ENCODE measurements around the gene DAPK1. TPM values are rescaled to one million over a fixed set of nuclear protein-coding genes. Genes with fewer than 3 reads are reported as not detected.

The DAPK1 gene
- total RNA-seq, 1 donor from 2014 or later, result 168 TPM

GRCh38 chr9:87540444-87541105, 42.9 kb downstream of the DAPK1 start:
- no peak overlapping the region for H3K27ac ChIP-seq
- H3K4me3 ChIP-seq, result no peak overlapping the region
- H3K9me3 ChIP-seq, result no peaks in the 10 kb centered on the region
- TF ChIP-seq CTCF (IDR thresholded peaks at IDR 0.05), result no peak
- H3K36me3 ChIP-seq, result peaks cover 23% of the 10 kb centered on the region
- H3K4me1 ChIP-seq, result no peaks in the 10 kb centered on the region
- no peak for DNase-seq
- intact Hi-C loops (cut with DNase I), result no loop called here
- H3K27me3 ChIP-seq, result no peaks in the 10 kb centered on the region
- ATAC-seq, result no peak

- TF ChIP-seq CTCF (IDR thresholded peaks at IDR 0.05), result no peak
- Histone ChIP-seq H3K4me3 (no peak overlapping the region), H3K27ac (no peak overlapping the region), H3K36me3 (peaks cover 23% of the 10 kb centered on the region), H3K9me3 (no peaks in the 10 kb centered on the region), H3K4me1 (peaks cover 5% of the 10 kb centered on the region), H3K27me3 (no peaks in the 10 kb centered on the region)
- DNase-seq (no peak), ATAC-seq (no peak)
- intact Hi-C loops (cut with DNase I), result no loop called here
These were observed 44.0 kb downstream of the DAPK1 start for GRCh38 chr9:87541663-87542062.

- no peak for ATAC-seq
- Histone ChIP-seq H3K36me3 (peaks cover 23% of the 10 kb centered on the region), H3K27me3 (no peaks in the 10 kb centered on the region), H3K9me3 (no peaks in the 10 kb centered on the region), H3K27ac (no peak overlapping the region), H3K4me3 (no peak overlapping the region), H3K4me1 (peaks cover 5% of the 10 kb centered on the region)
- intact Hi-C loops (cut with DNase I), result no loop called here
- TF ChIP-seq CTCF (IDR thresholded peaks at IDR 0.05), result no peak
- no peak for DNase-seq
These were observed 44.5 kb downstream of the DAPK1 start for GRCh38 chr9:87542141-87542540.

- TF ChIP-seq CTCF (IDR thresholded peaks at IDR 0.05), result no peak
- intact Hi-C loops (cut with DNase I), result no loop called here
- no peak for ATAC-seq
- no peak for DNase-seq
- Histone ChIP-seq H3K9me3 (no peaks in the 10 kb centered on the region), H3K27ac (no peak overlapping the region), H3K4me3 (no peak overlapping the region), H3K27me3 (no peaks in the 10 kb centered on the region), H3K4me1 (peaks cover 5% of the 10 kb centered on the region), H3K36me3 (peaks cover 23% of the 10 kb centered on the region)
These were observed 45.6 kb downstream of the DAPK1 start for GRCh38 chr9:87543251-87543650.

- TF ChIP-seq CTCF (IDR thresholded peaks at IDR 0.05), result no peak
- DNase-seq, result no peak
- ATAC-seq, result no peak
- Histone ChIP-seq H3K4me1 (peaks cover 5% of the 10 kb centered on the region), H3K27me3 (no peaks in the 10 kb centered on the region), H3K4me3 (no peak overlapping the region), H3K9me3 (no peaks in the 10 kb centered on the region), H3K27ac (no peak overlapping the region), H3K36me3 (peaks cover 17% of the 10 kb centered on the region)
- intact Hi-C loops (cut with DNase I), result no loop called here
These were observed 48.2 kb downstream of the DAPK1 start for GRCh38 chr9:87545858-87546257.

- intact Hi-C loops (cut with DNase I), result no loop called here
- H3K36me3 ChIP-seq, result peaks cover 9% of the 10 kb centered on the region
- no peak overlapping the region for H3K27ac ChIP-seq
- DNase-seq (no peak), ATAC-seq (no peak)
- H3K9me3 ChIP-seq, result no peaks in the 10 kb centered on the region
- H3K27me3 ChIP-seq, result no peaks in the 10 kb centered on the region
- no peak for TF ChIP-seq CTCF (IDR thresholded peaks at IDR 0.05)
- peaks cover 5% of the 10 kb centered on the region for H3K4me1 ChIP-seq
- H3K4me3 ChIP-seq, result no peak overlapping the region
These were observed 49.0 kb downstream of the DAPK1 start for GRCh38 chr9:87546704-87547103.

Data from upper lobe of right lung (tissue), 1 donor.